ENCODE data around the gene CGNL1.

CGNL1 gene

GRCh38 chr15:57390583-57390982 lies 14.3 kb downstream of the CGNL1 start:
- TF ChIP-seq CTCF (conservative IDR thresholded peaks at IDR 0.05) = no peak
- H3K27ac ChIP-seq = no peak overlapping the region

- no peak for TF ChIP-seq CTCF (conservative IDR thresholded peaks at IDR 0.05)
Measured at GRCh38 chr15:57391537-57391936, 15.2 kb downstream of the CGNL1 start.

GRCh38 chr15:57393061-57393460 lies 16.8 kb downstream of the CGNL1 start:
- H3K27ac ChIP-seq = no peak overlapping the region
- no peak for TF ChIP-seq CTCF (conservative IDR thresholded peaks at IDR 0.05)

More at GRCh38 chr15:57391537-57391936, 15.2 kb downstream of the CGNL1 start:
- H3K27ac ChIP-seq = no peak overlapping the region

DNA sequence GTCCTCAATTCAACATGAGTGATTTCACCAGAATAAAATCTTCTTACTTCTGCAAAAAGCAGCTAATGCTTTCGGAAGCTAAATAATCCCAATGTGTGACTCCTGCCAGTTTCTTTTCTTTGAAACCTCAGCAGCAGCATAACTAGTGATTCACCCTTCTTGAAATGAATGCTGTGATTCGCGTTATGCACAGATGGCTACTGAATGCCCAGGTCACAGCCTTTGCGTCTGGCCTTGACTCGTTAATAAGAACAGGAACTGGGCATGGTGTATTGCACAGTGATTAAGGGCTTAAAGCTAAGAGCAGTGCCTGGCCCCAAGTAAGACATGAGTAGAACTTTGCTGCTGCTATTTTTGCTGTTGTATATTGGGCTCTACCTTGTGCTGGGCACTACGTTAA lies 19.0 kb downstream of the CGNL1 start:
- H3K27ac ChIP-seq = no peak overlapping the region
- TF ChIP-seq CTCF (conservative IDR thresholded peaks at IDR 0.05) = no peak

- no peak for TF ChIP-seq CTCF (conservative IDR thresholded peaks at IDR 0.05)
- no peak overlapping the region for H3K27ac ChIP-seq
Measured at GRCh38 chr15:57398336-57398735, 22.0 kb downstream of the CGNL1 start.

DNA sequence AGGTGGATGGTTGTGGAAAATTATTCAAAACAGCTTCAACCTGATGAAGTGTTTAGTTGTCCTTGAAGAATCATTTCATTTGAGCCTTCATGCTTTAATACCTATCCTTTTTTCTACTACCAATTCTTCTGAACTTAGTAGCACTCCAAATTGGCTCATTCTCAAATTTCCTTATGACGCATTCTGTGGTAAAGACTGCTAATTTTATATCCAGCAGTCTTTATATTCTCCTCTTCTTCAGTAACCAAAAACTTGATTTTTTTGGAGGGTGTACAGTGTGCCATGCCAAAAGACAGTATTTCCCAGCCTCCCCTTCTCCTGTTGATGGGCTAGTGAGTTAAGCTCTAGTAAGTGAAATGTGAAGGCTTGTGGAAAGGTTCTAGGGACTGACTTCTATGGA lies 25.2 kb downstream of the CGNL1 start:
- no peak overlapping the region for H3K27ac ChIP-seq
- TF ChIP-seq CTCF (conservative IDR thresholded peaks at IDR 0.05) = no peak

DNA sequence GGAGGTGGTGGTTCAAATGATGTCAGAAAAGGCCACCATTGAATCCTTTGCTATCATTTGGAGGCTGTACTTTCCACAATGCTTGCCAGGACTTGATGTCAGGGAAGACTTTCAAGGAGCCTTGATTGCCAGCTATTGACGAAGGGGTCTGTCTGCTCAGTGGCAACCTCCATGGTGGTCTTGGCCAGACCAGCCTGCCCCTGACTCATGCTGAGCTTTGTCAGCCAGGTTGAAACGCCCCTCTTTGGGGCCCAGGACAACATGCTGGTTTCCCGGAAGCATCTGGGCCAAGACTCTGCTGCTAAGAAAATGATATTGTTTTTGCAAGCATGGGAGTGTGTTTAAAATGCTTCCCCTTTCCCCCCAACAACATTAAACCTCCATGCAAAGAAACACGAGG lies 26.7 kb downstream of the CGNL1 start:
- no peak overlapping the region for H3K27ac ChIP-seq
- no peak for TF ChIP-seq CTCF (conservative IDR thresholded peaks at IDR 0.05)
